HL-60 (cell line): ENCODE results near the gene TMEM100.
A peak's percentile ranks its signal among the peaks of the same experiment; 100 is the strongest.

Source experiments
- DNase-seq, 2 experiments: peaks; one replicate each; pipeline ENCODE4 v3.0.0-alpha.2; 2010 to 2020; ENCODE audit warnings: low read depth in 1 of 2, low spot score in 1 of 2
- H3K27ac ChIP-seq: fragments of 250-450 bp; sonication (Bioruptor Pico); replicated peaks from 2 replicates; pipeline ENCODE4 v1.5.1; 2020; ENCODE audit warnings: mild to moderate bottlenecking, moderate library complexity
- H3K27me3 ChIP-seq: fragments of 250-450 bp; sonication (Bioruptor Pico); 2 replicates; pipeline ENCODE4 v1.5.1; 2021; ENCODE audit warnings: mild to moderate bottlenecking, moderate library complexity; ENCODE audit not compliant: insufficient read depth, poor library complexity, severe bottlenecking
- H3K4me3 ChIP-seq: replicated peaks from 2 replicates; pipeline ENCODE4 v1.5.1; 2011; ENCODE audit warnings: mild to moderate bottlenecking, control low read depth, low read length; ENCODE audit not compliant: insufficient read depth
- GABPA ChIP-seq: IDR thresholded peaks from 2 replicates; pipeline ENCODE4 v1.6.1; 2012; ENCODE audit warnings: low read depth
- POLR2AphosphoS5 ChIP-seq: IDR thresholded peaks from 2 replicates; pipeline ENCODE4 v1.6.1; 2012; ENCODE audit warnings: low read depth
- REST ChIP-seq: IDR thresholded peaks from 2 replicates; pipeline ENCODE4 v1.6.1; 2012; ENCODE audit warnings: low read depth; ENCODE audit not compliant: insufficient replicate concordance
- SPI1 ChIP-seq: IDR thresholded peaks from 2 replicates; pipeline ENCODE4 v1.6.1; 2012; ENCODE audit warnings: low read depth, mild to moderate bottlenecking, borderline replicate concordance
- TF ChIP-seq, protein P1 (sequence below): IDR thresholded peaks from one replicate; pipeline ENCODE4 v1.5.1; 2011; ENCODE audit warnings: low read length, control low read depth, inconsistent platforms; ENCODE audit not compliant: insufficient read depth

The TMEM100 gene

GRCh38 chr17:55760643-55761355 lies 38.1 kb upstream of the TMEM100 start:
- no peak overlapping the region for H3K4me3 ChIP-seq
- no peaks in the 10 kb centered on the region for H3K27me3 ChIP-seq
- H3K27ac ChIP-seq = peak overlapping the region; percentile 39
- TF ChIP-seq SPI1 (no peak), POLR2AphosphoS5 (no peak), REST (no peak)
- TF ChIP-seq, protein P1, sequence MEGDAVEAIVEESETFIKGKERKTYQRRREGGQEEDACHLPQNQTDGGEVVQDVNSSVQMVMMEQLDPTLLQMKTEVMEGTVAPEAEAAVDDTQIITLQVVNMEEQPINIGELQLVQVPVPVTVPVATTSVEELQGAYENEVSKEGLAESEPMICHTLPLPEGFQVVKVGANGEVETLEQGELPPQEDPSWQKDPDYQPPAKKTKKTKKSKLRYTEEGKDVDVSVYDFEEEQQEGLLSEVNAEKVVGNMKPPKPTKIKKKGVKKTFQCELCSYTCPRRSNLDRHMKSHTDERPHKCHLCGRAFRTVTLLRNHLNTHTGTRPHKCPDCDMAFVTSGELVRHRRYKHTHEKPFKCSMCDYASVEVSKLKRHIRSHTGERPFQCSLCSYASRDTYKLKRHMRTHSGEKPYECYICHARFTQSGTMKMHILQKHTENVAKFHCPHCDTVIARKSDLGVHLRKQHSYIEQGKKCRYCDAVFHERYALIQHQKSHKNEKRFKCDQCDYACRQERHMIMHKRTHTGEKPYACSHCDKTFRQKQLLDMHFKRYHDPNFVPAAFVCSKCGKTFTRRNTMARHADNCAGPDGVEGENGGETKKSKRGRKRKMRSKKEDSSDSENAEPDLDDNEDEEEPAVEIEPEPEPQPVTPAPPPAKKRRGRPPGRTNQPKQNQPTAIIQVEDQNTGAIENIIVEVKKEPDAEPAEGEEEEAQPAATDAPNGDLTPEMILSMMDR = no peak
- DNase-seq = no peak

DNA sequence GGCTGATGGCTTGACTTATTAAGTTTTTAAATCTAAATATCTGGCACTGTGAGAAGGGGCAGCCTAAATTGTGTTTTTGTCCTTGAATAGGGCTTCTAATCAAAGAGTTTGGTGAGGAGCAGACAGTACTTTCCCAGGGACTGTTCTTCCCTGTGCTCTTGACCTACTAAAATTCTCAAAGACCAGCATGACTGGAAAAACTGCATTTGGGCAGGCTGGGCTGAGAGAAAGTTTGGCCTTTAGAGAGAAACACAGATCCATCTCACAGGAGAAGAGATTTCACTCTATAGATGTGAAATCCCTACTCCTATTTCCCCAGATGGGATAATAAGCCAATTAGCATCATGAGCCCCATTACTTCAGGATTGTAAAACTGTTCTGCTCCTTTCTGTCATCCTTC lies 35.5 kb upstream of the TMEM100 start:
- Histone ChIP-seq H3K27ac (no peak overlapping the region), H3K4me3 (no peak overlapping the region), H3K27me3 (no peaks in the 10 kb centered on the region)
- TF ChIP-seq GABPA = no peak
- TF ChIP-seq POLR2AphosphoS5 = no peak
- no peak for TF ChIP-seq REST
- TF ChIP-seq, protein P1 = no peak
- no peak for TF ChIP-seq SPI1
- no peak for DNase-seq

GRCh38 chr17:55757659-55758058 lies 35.0 kb upstream of the TMEM100 start:
- no peak for DNase-seq
- Histone ChIP-seq H3K27ac (no peak overlapping the region), H3K4me3 (no peak overlapping the region), H3K27me3 (no peaks in the 10 kb centered on the region)
- TF ChIP-seq GABPA = no peak
- TF ChIP-seq REST = no peak
- TF ChIP-seq, protein P1 = no peak
- TF ChIP-seq SPI1 = no peak
- TF ChIP-seq POLR2AphosphoS5 = no peak
